Neutrophil (primary cell): ENCODE results near the gene MYO18A.

Experiments used
- H3K27ac ChIP-seq: fragments of 200-600 bp; sonication (generic); 2 replicates; pipeline ENCODE4 v1.5.1; 2016; ENCODE audit warnings: mild to moderate bottlenecking, moderate library complexity
- H3K27me3 ChIP-seq: fragments of 200-600 bp; sonication (generic); 2 replicates; pipeline ENCODE4 v1.6.0; 2016; ENCODE audit warnings: mild to moderate bottlenecking
- H3K36me3 ChIP-seq: fragments of 200-600 bp; sonication (generic); 2 replicates; pipeline ENCODE4 v1.5.1; 2017
- H3K4me1 ChIP-seq, 2 experiments: fragments of 200-600 bp in 1 of 2; sonication (generic) in 1 of 2; 1 replicate in 1 of 2; 2 replicates in 1 of 2; pipeline versions ENCODE4 v1.5.1 to v1.6.1; 2013 to 2016; ENCODE audit warnings: low read depth in 1 of 2, low read length in 1 of 2, mild to moderate bottlenecking in 1 of 2, moderate library complexity in 1 of 2; ENCODE audit not compliant: control insufficient read depth in 1 of 2, insufficient read depth in 1 of 2
- H3K4me3 ChIP-seq, 2 experiments: fragments of 200-600 bp in 1 of 2; sonication (generic) in 1 of 2; 1 replicate in 1 of 2; 2 replicates in 1 of 2; pipeline ENCODE4 v1.5.1; 2013 to 2016; ENCODE audit warnings: low read depth in 1 of 2, low read length in 1 of 2, mild to moderate bottlenecking in 1 of 2, moderate library complexity in 1 of 2
- H3K9me3 ChIP-seq: fragments of 200-600 bp; sonication (generic); 2 replicates; pipeline ENCODE4 v1.5.1; 2016
- TF ChIP-seq, protein P1 (sequence below): fragments of 200-600 bp; sonication (generic); IDR thresholded peaks from 2 replicates; pipeline ENCODE4 v1.5.1; 2016; ENCODE audit warnings: antibody characterized with exemption

Gene MYO18A

DNA sequence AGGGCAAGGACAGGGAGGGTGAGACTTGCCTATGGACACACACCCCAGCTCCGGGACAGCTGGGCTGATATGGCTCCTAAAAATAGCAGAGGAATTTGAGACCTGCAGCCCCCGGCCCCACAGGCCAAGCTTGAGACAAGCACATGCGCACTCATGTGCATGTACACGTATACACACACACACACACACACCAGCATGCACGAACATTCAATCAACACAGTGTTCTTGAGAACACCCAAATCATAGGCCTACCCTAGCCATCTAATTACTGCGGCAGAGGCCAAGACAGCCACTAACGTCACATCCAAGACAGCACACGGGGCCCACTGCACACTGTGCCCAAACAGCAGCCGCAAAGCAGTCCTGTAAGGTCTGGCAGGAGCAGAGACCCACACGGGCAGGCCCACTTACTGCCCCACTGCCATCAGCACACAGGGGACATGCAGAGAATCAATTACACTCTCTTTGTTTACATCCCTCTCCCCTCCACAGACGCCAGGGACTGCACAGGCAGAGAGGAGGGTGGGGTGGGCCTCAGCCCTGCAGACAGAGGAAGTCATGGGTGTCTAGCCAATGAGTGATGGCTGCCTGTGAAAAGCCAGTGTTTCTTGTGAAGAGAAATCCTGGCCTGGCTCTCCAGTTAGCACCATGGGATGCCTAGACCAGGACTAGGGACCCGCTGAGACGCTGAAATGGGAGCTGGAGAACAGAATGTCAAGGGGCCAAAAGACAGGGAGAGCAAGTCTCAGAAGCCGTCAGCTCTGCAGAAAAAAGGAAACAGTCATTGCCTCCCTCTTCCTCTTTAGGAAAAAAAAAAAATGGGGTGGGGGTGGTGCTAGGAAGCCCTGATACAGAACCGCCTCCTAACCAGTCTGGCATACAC is 39.3 kb downstream of the MYO18A start:
- Histone ChIP-seq H3K9me3 (no peaks in the 10 kb centered on the region), H3K4me3 (peak overlapping the region; percentile 78 to 79), H3K27ac (peak overlapping the region; percentile 90), H3K27me3 (no peaks in the 10 kb centered on the region), H3K4me1 (peaks cover 68 to 69% of the 10 kb centered on the region in 2 experiments), H3K36me3 (peaks cover 7% of the 10 kb centered on the region)
- TF ChIP-seq, protein P1, sequence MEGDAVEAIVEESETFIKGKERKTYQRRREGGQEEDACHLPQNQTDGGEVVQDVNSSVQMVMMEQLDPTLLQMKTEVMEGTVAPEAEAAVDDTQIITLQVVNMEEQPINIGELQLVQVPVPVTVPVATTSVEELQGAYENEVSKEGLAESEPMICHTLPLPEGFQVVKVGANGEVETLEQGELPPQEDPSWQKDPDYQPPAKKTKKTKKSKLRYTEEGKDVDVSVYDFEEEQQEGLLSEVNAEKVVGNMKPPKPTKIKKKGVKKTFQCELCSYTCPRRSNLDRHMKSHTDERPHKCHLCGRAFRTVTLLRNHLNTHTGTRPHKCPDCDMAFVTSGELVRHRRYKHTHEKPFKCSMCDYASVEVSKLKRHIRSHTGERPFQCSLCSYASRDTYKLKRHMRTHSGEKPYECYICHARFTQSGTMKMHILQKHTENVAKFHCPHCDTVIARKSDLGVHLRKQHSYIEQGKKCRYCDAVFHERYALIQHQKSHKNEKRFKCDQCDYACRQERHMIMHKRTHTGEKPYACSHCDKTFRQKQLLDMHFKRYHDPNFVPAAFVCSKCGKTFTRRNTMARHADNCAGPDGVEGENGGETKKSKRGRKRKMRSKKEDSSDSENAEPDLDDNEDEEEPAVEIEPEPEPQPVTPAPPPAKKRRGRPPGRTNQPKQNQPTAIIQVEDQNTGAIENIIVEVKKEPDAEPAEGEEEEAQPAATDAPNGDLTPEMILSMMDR: no peak

DNA sequence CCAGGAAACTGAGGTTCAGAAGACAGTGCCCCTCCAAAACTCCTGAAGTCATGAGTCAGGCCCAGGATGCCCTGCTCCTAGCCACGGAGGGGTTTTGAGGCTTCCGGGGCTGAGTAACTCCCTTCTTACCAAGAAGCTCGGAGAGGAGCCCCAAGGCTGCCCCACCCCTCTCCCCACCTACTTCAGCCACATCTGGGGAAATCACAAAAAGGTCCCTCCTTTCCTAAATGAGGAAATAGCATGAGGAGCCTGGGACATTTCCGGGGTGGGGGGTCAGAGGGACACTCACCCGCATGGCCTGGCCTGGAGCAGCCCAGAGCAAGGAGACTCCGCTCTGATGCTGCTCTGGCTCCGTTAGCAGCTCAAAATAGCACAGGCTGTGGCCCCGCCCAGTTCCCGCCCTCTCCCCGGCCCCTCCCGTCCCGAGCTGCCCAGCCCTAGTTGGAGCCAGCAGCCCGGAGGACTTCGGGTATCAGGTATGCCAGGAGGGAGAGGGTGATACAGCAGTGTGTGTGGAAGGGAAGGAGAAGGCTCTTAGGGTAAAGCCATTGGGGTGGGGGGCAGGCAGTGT is 40.1 kb downstream of the MYO18A start:
- TF ChIP-seq, protein P1: no peak
- Histone ChIP-seq H3K9me3 (no peaks in the 10 kb centered on the region), H3K27me3 (no peaks in the 10 kb centered on the region), H3K4me3 (peak overlapping the region; percentile 78 to 79), H3K36me3 (peaks cover 11% of the 10 kb centered on the region), H3K27ac (peak overlapping the region; percentile 90), H3K4me1 (peaks cover 60 to 62% of the 10 kb centered on the region in 2 experiments)

DNA sequence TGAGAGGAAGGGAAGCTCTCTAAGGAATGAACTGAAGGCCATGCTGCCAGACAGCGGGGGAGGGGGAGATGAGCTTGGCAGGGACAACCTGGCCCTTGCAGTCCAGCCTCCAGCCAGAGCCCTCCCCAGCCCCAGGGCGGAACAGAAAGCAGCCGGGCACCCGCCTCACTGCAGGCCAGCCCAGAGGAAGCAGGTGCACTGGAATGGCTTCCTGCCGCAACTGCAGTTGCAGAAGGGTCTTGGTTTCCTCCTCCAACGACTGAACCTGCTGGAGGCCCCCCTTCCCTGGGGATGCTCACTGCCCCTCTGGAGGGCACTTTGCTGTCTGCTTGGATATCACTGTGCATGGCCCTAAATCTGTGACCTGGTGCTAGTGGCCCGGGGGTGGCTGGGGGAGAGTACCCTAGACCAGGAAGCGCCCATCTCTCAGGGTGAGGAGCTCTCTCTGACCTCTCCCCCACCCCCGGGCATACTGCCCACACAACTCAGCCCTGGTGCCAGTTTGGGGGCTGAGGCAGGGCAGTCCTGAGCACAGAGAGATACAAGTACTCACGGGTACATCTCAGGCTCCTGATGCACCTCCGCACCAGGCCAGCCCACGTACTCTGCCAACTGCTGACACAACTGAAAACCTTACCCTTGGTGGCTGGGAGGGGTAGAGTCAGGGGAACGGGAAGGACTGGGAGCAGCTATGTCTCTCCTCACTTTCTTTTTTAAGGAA is 41.1 kb downstream of the MYO18A start:
- peak overlapping the region; percentile 78 to 79 for H3K4me3 ChIP-seq
- no peaks in the 10 kb centered on the region for H3K9me3 ChIP-seq
- H3K27me3 ChIP-seq: no peaks in the 10 kb centered on the region
- TF ChIP-seq, protein P1: no peak
- peak overlapping the region; percentile 90 for H3K27ac ChIP-seq
- H3K36me3 ChIP-seq: peaks cover 11% of the 10 kb centered on the region
- H3K4me1 ChIP-seq: peaks cover 51 to 58% of the 10 kb centered on the region in 2 experiments

DNA sequence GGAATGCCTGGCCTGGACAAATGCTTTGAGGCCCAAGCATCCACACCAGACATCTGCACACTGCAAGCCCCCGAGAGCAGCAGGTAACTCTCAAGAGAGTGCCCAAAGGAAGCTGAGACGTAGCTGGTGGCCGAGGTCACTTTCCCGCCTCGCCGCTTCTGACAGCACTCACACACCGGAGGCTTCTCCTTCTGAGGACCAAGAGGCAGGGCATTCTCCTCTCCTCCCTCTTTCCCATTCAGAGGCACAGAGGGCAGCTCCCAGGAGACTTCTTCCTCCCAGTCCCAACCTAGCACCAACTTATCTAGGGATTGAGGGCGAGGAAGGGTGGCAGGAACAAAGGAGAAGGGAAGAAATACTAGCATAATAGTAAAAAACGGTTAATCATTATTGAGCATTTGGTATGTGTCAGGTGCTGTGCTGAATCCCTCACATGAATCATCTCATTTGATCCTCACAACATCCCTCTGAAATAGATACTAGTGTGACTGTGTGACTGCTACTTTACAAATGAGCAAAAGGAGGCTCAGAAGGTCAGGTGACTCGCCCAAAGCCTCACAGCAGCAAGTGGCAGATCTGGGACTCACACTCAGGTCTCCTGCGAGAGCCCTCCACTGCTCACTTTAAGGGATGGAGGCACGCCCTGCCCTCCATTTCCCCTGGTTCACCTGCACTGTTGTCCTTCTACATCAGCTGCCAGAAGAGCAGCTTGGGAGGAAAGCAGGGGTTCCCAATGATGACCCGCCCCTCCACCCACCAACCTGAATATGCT is 41.8 kb downstream of the MYO18A start:
- H3K4me3 ChIP-seq: peak overlapping the region; percentile 78 to 79
- H3K27me3 ChIP-seq: no peaks in the 10 kb centered on the region
- peaks cover 51 to 53% of the 10 kb centered on the region in 2 experiments for H3K4me1 ChIP-seq
- no peaks in the 10 kb centered on the region for H3K9me3 ChIP-seq
- H3K36me3 ChIP-seq: peaks cover 15% of the 10 kb centered on the region
- TF ChIP-seq, protein P1: no peak
- H3K27ac ChIP-seq: peak overlapping the region; percentile 90
